Measurements from ENCODE around the gene ISG15.
A peak's percentile ranks its signal among the peaks of the same experiment; 100 is the strongest.
"Not testable (repeated sequence)": the region's sequence is repeated elsewhere in the genome, so short reads cannot be mapped to it uniquely, and the experiment has no call there.

ISG15 gene

GRCh38 chr1:1046767-1047166 is 33.5 kb downstream of the ISG15 start:
- DNase-seq = no peak

- no peak for DNase-seq
Measured at GRCh38 chr1:1047407-1047806, 34.1 kb downstream of the ISG15 start.

- DNase-seq = no peak
Measured at GRCh38 chr1:1047963-1048362, 34.7 kb downstream of the ISG15 start.

DNA sequence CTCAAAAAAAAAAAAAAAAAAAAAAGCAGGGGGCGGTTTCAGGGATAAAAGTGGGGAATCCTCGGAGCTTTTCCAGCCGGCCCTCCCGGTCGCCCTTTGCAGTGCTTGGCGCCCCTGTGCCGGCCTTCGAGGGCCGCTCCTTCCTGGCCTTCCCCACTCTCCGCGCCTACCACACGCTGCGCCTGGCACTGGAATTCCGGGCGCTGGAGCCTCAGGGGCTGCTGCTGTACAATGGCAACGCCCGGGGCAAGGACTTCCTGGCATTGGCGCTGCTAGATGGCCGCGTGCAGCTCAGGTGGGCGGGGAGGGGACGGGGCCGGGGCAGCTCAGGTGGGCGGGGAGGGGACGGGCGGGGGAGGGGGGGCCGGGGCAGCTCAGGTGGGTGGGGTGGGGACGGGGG is 35.5 kb downstream of the ISG15 start:
- no peak for DNase-seq

DNA sequence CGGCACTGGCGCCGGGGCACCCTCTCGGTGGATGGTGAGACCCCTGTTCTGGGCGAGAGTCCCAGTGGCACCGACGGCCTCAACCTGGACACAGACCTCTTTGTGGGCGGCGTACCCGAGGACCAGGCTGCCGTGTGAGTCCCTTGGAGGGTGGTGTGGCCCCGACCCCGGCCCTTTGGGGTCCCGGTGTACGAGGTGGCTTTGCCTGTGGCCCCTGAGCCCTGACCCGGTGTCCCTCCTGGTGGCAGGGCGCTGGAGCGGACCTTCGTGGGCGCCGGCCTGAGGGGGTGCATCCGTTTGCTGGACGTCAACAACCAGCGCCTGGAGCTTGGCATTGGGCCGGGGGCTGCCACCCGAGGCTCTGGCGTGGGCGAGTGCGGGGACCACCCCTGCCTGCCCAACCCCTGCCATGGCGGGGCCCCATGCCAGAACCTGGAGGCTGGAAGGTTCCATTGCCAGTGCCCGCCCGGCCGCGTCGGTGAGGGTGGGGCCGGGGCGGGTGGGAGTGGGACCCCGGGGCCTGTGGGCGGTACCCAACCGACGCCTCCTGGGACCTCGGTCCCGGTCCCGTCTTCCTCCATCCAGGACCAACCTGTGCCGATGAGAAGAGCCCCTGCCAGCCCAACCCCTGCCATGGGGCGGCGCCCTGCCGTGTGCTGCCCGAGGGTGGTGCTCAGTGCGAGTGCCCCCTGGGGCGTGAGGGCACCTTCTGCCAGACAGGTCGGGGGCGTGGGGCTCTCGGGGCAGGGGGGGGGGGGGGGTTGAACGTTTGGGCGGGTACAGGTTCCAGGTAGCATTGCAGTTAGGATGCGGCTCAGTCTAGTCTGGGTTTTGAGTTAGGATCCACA is 36.2 kb downstream of the ISG15 start:
- no peak for DNase-seq

GRCh38 chr1:1050577-1051052 is 37.3 kb downstream of the ISG15 start:
- no peak for DNase-seq

DNA sequence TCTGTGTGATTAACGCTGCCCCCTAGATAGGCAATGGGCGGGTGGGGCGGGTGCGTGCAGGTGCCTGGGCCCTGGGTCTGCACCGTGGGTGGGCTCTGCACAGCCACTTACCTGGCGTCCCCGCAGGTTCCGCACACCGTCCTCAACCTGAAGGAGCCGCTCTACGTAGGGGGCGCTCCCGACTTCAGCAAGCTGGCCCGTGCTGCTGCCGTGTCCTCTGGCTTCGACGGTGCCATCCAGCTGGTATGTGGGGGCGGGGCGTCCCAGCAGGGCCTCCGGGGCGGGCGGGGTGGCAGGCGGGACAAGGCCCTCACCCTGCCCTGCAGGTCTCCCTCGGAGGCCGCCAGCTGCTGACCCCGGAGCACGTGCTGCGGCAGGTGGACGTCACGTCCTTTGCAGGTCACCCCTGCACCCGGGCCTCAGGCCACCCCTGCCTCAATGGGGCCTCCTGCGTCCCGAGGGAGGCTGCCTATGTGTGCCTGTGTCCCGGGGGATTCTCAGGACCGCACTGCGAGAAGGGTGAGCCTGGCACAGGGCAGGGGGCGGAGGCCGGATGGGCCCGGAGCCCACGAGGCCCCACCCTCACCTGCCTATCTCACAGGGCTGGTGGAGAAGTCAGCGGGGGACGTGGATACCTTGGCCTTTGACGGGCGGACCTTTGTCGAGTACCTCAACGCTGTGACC is 38.0 kb downstream of the ISG15 start:
- DNase-seq = no peak

DNA sequence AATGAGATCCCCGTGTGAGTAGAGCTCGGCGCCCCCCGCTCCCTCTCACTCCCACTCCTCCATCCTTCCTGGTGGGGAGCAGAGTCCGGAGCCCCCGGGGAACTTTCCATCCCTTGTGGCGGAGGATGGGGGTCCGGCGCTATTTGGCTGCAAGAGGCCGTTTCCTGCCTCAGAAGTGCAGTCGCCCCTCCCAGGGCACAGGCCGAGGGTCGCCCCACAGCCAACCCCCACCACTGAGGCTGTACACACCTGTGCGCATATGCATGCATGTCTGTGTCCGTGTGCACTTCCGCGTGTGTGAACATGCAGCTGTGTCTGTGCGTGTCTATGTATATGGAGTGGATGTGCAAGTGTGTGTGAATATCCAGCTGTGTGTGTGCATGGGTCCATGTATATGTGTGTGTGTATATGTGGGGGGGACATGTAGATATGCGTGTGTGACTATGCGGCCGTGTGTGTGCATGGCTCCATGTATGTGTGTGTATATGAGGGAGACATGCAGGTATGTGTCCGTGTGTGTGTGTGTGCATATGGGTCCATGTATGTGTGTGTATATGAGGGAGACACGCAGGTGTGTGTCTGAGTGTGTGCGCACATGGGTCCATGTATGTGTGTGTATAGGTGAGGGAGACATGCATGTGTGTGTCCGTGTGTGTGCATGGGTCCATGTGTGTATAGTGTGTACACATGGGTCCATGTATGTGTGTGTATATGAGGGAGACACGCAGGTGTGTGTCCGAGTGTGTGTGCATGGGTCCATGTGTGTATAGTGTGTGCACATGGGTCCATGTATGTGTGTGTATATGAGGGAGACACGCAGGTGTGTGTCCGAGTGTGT is 38.9 kb downstream of the ISG15 start:
- no peak for DNase-seq

DNA sequence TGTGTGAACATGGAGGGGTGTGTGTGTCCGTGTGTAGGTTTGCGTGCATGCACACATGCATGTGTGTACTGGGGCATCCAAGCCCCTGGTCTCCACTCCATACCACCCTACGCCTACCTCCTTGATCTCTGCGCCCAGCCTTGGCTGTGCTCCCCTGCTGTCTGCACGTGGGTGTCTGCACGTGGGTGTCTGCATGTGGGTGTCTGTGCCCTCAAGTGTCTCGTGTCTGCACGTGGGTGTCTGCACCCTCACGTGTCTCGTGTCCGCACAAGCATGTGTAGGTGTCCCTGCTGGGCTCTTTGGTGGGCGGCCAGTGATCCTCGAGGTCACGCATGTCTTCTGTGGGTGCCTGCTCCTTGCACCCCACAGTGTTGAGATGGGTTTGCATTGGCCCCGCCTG is 39.7 kb downstream of the ISG15 start:
- DNase-seq = no peak

DNA sequence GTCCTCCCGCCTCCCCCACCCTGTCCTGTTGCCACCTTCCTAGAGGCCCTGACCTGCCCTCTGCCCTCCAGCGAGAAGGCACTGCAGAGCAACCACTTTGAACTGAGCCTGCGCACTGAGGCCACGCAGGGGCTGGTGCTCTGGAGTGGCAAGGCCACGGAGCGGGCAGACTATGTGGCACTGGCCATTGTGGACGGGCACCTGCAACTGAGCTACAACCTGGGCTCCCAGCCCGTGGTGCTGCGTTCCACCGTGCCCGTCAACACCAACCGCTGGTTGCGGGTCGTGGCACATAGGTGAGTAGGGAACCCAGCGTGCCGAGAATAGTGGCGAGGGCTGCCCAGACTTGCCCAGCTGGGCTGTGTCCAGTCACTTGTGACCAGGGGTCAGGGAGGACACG is 40.4 kb downstream of the ISG15 start:
- no peak for DNase-seq

DNA sequence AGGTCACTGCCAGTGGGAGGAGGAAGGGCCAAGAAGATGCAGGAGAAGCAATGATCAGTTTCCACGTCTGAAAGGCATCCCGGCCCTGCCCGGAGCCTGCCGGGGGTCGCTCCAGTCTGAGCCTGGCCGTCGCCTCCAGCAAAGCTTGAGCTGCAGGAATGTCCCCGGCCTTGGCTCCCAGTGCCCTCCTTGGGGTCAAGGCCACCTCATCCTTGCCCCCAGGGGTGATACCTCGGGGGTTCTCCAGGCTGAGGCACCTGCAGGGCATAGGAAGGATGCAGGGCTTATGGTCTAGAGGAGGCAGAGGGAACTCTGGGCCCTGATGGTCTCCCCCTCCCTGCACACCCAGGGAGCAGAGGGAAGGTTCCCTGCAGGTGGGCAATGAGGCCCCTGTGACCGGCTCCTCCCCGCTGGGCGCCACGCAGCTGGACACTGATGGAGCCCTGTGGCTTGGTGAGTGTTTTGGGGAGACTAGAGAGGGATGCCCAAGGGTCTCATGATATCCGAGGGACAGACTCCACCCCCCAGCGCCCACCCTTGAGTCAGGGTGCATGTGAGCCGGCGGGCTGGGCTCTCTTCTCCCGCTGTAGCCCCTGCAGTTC is 40.9 kb downstream of the ISG15 start:
- no peak for DNase-seq

GRCh38 chr1:1054971-1055370 is 41.7 kb downstream of the ISG15 start:
- no peak for DNase-seq

DNA sequence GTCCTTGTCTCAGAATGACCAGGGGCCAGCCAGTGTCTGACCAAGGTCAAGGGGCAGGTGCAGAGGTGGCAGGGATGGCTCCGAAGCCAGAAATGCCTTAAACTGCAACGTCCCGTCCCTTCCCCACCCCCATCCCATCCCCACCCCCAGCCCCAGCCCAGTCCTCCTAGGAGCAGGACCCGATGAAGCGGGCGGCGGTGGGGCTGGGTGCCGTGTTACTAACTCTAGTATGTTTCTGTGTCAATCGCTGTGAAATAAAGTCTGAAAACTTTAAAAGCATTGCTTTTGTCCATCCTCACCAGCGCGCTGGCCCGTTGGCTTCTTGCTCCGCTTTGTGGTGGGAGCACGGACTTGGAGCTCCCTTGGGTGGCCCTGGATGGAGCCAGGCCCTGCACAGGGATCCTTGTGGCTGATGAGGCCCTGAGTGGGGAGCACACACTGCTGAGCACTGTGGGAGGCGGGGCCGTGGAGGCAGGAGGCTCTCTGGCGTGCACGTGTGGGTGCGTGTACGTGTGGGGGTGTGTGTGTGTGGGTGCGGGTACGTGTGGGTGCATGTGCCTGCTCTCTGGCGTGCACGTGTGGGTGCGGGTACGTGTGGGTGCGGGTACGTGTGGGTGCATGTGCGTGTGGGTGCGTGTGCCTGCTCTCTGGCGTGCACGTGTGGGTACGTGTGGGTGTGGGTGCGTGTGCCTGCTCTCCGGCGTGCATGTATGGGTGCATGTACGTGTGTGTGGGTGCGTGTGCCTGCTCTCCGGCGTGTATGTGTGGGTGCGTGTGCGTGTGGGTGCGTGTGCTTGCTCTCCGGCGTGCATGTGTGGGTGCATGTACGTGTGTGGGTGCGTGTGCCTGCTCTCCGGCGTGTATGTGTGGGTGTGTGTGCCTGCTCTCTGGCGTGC is 42.8 kb downstream of the ISG15 start:
- DNase-seq = no peak

GRCh38 chr1:1057769-1058087 is 44.4 kb downstream of the ISG15 start:
- DNase-seq = not testable (repeated sequence)

- DNase-seq = peak; percentile 32
Measured at GRCh38 chr1:1058088-1058905, 45.0 kb downstream of the ISG15 start.

- peak; percentile 62 for DNase-seq
Measured at GRCh38 chr1:1058921-1059493, 45.7 kb downstream of the ISG15 start.

DNA sequence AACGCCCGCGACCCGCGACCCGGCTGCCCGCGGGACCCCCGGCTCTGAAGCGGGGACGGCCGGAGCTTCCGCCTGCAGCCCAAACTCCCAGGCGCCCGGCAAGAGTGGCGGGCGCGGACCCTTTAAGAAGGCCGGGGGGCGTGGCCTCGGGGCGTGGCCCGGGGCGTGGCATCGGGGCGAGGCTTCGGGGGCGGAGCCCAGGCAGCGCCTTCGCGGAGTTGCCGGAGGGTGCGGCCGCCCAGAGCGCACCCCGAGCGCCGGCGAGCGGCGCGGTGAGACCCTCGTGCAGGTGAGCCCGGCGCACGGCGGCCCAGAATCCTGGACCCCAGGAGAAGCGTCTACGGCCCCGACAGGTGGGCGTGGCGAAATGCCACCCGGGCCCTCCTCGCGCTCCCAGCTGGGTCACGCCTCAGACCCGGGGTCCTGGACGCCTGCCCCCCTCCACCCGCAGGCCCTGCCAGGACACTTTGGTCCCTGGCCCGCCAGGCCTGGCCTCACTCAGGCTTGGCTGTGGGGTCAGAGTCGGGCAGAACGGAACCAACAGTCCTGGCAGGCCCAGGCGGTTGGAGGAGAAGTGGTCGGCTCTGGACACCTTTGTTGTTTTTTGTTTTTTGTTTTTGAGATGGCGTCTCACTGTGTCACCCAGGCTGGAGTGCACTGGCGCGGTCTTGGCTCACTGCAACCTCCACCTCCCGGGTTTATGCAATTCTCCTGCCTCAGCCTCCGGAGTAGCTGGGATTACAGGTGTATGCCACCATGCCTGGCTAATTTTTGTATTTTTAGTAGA is 46.4 kb downstream of the ISG15 start:
- peak; percentile 95 for DNase-seq

- no peak for DNase-seq
Measured at GRCh38 chr1:1060281-1061000, 47.1 kb downstream of the ISG15 start.

GRCh38 chr1:1061682-1062345 is 48.5 kb downstream of the ISG15 start:
- DNase-seq = peak; percentile 56

Measured in RPMI8226 (cell line).